ENCODE results near the gene OSBPL3. TPM values are rescaled to one million over a fixed set of nuclear protein-coding genes. Genes with fewer than 3 reads are reported as not detected.

Gene OSBPL3
- total RNA-seq, 8 experiments from 2014 or later, result 1.8 to 139 (median 7.5) TPM

GRCh38 chr7:24975644-24976260 lies 4.2 kb downstream of the OSBPL3 start:
- WGBS, 10 experiments, result 0 to 86% (median 44%) methylated on average over 1 to 3 of the region's 4 CpGs
- peak in 1 of 8 experiments; percentile 3 for ATAC-seq (replicated peaks in 6 of 8)

DNA sequence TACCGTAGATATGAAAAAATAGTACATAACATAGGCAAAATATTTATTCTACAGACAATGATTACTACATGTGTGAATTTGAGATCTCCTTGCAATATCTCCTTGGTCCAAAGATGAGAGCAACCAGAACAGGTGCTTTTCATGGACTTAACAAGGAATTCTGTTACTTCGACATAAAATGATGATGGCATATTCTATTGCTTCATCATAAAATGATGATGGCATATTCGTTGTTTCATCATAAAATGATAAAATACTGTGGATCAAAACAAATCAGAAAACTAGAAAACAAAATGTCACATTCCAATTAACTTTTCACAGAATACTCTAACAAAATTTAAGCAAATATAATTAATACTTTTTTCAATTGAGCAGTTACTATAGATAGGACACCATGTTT lies 4.8 kb downstream of the OSBPL3 start:
- in situ Hi-C loops (cut with MboI; ENCODE audit: low pct_unique_long_range_greater_than_20kb in 2 of 9, low sequenced_read_pairs in 9 of 9, unreplicated experiment in 9 of 9), result loop anchor here in 1 of 9 experiments (25.0 kb wide), 1 partner anchor 112 kb away; no protein-coding TSS in a partner anchor
- H3K4me1 ChIP-seq (replicated peaks in 1 of 2), result peaks cover 5 to 12% of the 10 kb centered on the region in 2 donors
- no peak for ATAC-seq (replicated peaks in 6 of 8)
- H3K4me3 ChIP-seq, result no peak overlapping the region
- 0 to 100% (median 88%) methylated on average over 1 to 3 of the region's 3 CpGs for WGBS, 10 experiments
- H3K27ac ChIP-seq, result no peak overlapping the region

More at GRCh38 chr7:24975644-24976260, 4.2 kb downstream of the OSBPL3 start:
- H3K4me1 ChIP-seq (replicated peaks in 1 of 2), result peaks cover 5 to 12% of the 10 kb centered on the region in 2 donors
- H3K27ac ChIP-seq, result no peak overlapping the region
- H3K4me3 ChIP-seq, result no peak overlapping the region
- in situ Hi-C loops (cut with MboI; ENCODE audit: low pct_unique_long_range_greater_than_20kb in 2 of 9, low sequenced_read_pairs in 9 of 9, unreplicated experiment in 9 of 9), result loop anchor here in 1 of 9 experiments (25.0 kb wide), 1 partner anchor 112 kb away; no protein-coding TSS in a partner anchor

- in situ Hi-C loops (cut with MboI; ENCODE audit: low pct_unique_long_range_greater_than_20kb in 2 of 9, low sequenced_read_pairs in 9 of 9, unreplicated experiment in 9 of 9), result no loop called here
- no peak overlapping the region for H3K4me3 ChIP-seq
- ATAC-seq (replicated peaks in 6 of 8), result no peak
- WGBS, 10 experiments, result 58 to 96% (median 82%) methylated on average over 3 to 14 of the region's 15 CpGs
- no peak overlapping the region for H3K27ac ChIP-seq
- peaks cover 5 to 12% of the 10 kb centered on the region in 2 donors for H3K4me1 ChIP-seq (replicated peaks in 1 of 2)
These were observed 5.7 kb downstream of the OSBPL3 start for GRCh38 chr7:24974026-24974832.

DNA sequence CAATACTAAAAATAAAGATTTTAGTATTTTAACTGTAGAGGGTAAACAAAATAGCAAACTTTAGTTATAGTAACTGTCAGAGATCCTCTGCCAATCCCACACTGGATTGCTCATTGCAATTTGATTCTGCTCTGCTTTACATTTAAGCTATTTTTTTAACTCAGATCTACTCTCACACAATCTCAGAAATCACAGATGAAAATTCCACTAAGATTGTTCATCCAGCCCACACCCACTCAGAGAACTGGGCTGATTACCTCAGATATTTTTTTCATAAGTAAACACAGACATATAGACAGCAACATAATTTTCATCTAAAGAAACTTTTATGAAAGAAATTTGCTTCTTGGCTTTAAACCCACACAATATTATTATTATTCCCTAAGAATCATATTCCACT lies 7.0 kb downstream of the OSBPL3 start:
- in situ Hi-C loops (cut with MboI; ENCODE audit: low pct_unique_long_range_greater_than_20kb in 2 of 9, low sequenced_read_pairs in 9 of 9, unreplicated experiment in 9 of 9), result no loop called here
- no peak for ATAC-seq (replicated peaks in 6 of 8)
- Histone ChIP-seq H3K4me1 (replicated peaks in 1 of 2) (peaks cover 5 to 7% of the 10 kb centered on the region in 2 donors), H3K27ac (no peak overlapping the region), H3K4me3 (no peak overlapping the region)

DNA sequence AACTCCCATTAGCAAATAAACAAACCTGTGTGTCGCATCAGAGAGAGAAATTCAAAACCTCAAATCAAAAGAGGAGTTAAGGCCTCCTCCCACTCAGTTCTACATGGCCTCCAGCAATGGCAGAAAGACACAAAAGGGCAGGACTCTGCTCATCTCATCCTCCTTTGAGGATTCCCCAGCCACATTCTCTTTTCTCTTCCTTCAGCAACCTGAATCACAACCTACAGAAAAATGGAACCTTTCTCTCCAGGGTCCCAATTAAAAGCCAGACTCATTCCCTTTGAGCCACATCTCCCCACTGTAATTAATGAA lies 7.9 kb downstream of the OSBPL3 start:
- 0 to 100% (median 56%) methylated on average over 1 of the region's 1 CpG; no CpG with 5 or more reads in 4 of the 10 experiments for WGBS, 10 experiments
- Histone ChIP-seq H3K4me3 (no peak overlapping the region), H3K27ac (no peak overlapping the region), H3K4me1 (replicated peaks in 1 of 2) (peaks cover 5 to 7% of the 10 kb centered on the region in 2 donors)
- no peak for ATAC-seq (replicated peaks in 6 of 8)
- in situ Hi-C loops (cut with MboI; ENCODE audit: low pct_unique_long_range_greater_than_20kb in 2 of 9, low sequenced_read_pairs in 9 of 9, unreplicated experiment in 9 of 9), result no loop called here

GRCh38 chr7:24971333-24972165 lies 8.4 kb downstream of the OSBPL3 start:
- 34 to 100% (median 90%) methylated on average over 1 to 7 of the region's 9 CpGs; no CpG with 5 or more reads in 1 of the 10 experiments for WGBS, 10 experiments
- Histone ChIP-seq H3K27ac (peak overlapping the region in 1 of 2 donors; percentile 55), H3K4me3 (no peak overlapping the region), H3K4me1 (replicated peaks in 1 of 2) (peaks cover 5 to 7% of the 10 kb centered on the region in 2 donors)
- peak; percentile 48 to 81 (median 66) for ATAC-seq (replicated peaks in 6 of 8)
- in situ Hi-C loops (cut with MboI; ENCODE audit: low pct_unique_long_range_greater_than_20kb in 2 of 9, low sequenced_read_pairs in 9 of 9, unreplicated experiment in 9 of 9), result no loop called here

GRCh38 chr7:24970676-24971075 lies 9.3 kb downstream of the OSBPL3 start:
- Histone ChIP-seq H3K4me3 (no peak overlapping the region), H3K27ac (no peak overlapping the region), H3K4me1 (replicated peaks in 1 of 2) (peaks cover 5 to 6% of the 10 kb centered on the region in 2 donors)
- in situ Hi-C loops (cut with MboI; ENCODE audit: low pct_unique_long_range_greater_than_20kb in 2 of 9, low sequenced_read_pairs in 9 of 9, unreplicated experiment in 9 of 9), result no loop called here
- ATAC-seq (replicated peaks in 6 of 8), result peak in 3 of 8 experiments; percentile 14 to 26 (median 22)
- WGBS, 10 experiments, result 0 to 100% (median 77%) methylated on average over 1 to 4 of the region's 4 CpGs

GRCh38 chr7:24968165-24968564 lies 11.8 kb downstream of the OSBPL3 start:
- 0 to 95% (median 79%) methylated on average over 1 to 9 of the region's 9 CpGs; no CpG with 5 or more reads in 2 of the 10 experiments for WGBS, 10 experiments
- peak in 4 of 8 experiments; percentile 1 to 41 (median 24) for ATAC-seq (replicated peaks in 6 of 8)
- Histone ChIP-seq H3K4me1 (replicated peaks in 1 of 2) (peaks cover 0 to 5% of the 10 kb centered on the region in 2 donors), H3K4me3 (no peak overlapping the region), H3K27ac (no peak overlapping the region)
- in situ Hi-C loops (cut with MboI; ENCODE audit: low pct_unique_long_range_greater_than_20kb in 2 of 9, low sequenced_read_pairs in 9 of 9, unreplicated experiment in 9 of 9), result no loop called here

DNA sequence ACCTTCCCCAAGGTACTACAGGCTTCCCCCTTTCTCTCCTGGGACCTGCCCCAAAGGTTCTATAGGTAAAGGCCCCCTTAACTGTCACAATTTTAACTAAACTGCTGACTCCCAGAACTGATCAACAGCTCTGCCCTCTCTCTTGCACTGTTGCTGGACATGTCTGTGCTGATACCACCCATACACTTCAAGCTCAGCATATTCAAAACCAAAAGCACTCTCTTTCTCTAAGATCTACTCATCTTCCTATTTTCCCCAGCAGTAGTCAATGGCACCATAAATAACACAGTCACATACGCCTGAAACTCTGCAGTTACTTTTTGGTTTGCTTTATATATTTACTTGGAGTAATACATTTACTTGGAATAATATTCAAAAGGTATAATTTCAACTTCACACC lies 12.3 kb downstream of the OSBPL3 start:
- in situ Hi-C loops (cut with MboI; ENCODE audit: low pct_unique_long_range_greater_than_20kb in 2 of 9, low sequenced_read_pairs in 9 of 9, unreplicated experiment in 9 of 9), result no loop called here
- 20 to 100% (median 75%) methylated on average over 1 of the region's 1 CpG; no CpG with 5 or more reads in 2 of the 10 experiments for WGBS, 10 experiments
- Histone ChIP-seq H3K27ac (no peak overlapping the region), H3K4me1 (replicated peaks in 1 of 2) (peaks cover 0 to 5% of the 10 kb centered on the region in 2 donors), H3K4me3 (no peak overlapping the region)
- peak in 2 of 8 experiments; percentile 0 to 2 for ATAC-seq (replicated peaks in 6 of 8)

DNA sequence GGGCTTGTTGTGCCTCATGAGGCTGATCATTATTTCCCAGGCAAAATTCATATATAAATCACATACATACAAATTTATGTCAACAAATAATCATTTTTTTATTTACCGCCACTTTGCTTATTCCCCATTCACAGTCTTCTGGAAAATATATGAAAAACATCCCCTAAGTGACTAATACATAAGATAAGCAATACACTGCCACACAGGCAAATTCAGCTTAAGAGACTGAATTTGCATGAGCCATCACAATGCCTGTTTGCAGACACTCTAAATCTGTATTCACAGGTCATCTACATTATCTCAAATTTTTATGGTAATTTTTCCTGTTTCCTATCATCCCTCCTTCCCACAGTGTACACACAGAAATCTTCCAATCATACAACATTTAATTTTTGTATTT lies 13.2 kb downstream of the OSBPL3 start:
- in situ Hi-C loops (cut with MboI; ENCODE audit: low pct_unique_long_range_greater_than_20kb in 2 of 9, low sequenced_read_pairs in 9 of 9, unreplicated experiment in 9 of 9), result no loop called here
- Histone ChIP-seq H3K4me1 (replicated peaks in 1 of 2) (peaks cover 0 to 5% of the 10 kb centered on the region in 2 donors), H3K27ac (no peak overlapping the region), H3K4me3 (no peak overlapping the region)
- peak in 1 of 8 experiments; percentile 31 for ATAC-seq (replicated peaks in 6 of 8)
- WGBS, 10 experiments, result 33 to 100% (median 72%) methylated on average over 1 of the region's 1 CpG; no CpG with 5 or more reads in 2 of the 10 experiments

- H3K27ac ChIP-seq, result no peak overlapping the region
- peaks cover 0 to under 1% of the 10 kb centered on the region in 2 donors for H3K4me1 ChIP-seq (replicated peaks in 1 of 2)
- 60 to 100% (median 90%) methylated on average over 1 to 6 of the region's 8 CpGs; no CpG with 5 or more reads in 1 of the 10 experiments for WGBS, 10 experiments
- peak in 3 of 8 experiments; percentile 5 to 16 (median 6) for ATAC-seq (replicated peaks in 6 of 8)
- in situ Hi-C loops (cut with MboI; ENCODE audit: low pct_unique_long_range_greater_than_20kb in 2 of 9, low sequenced_read_pairs in 9 of 9, unreplicated experiment in 9 of 9), result no loop called here
- no peak overlapping the region for H3K4me3 ChIP-seq
These were observed 13.9 kb downstream of the OSBPL3 start for GRCh38 chr7:24965831-24966708.

- in situ Hi-C loops (cut with MboI; ENCODE audit: low pct_unique_long_range_greater_than_20kb in 2 of 9, low sequenced_read_pairs in 9 of 9, unreplicated experiment in 9 of 9), result no loop called here
- Histone ChIP-seq H3K4me3 (no peak overlapping the region), H3K27ac (no peak overlapping the region), H3K4me1 (replicated peaks in 1 of 2) (no peaks in the 10 kb centered on the region)
- no peak for ATAC-seq (replicated peaks in 6 of 8)
- WGBS, 10 experiments, result 61 to 100% (median 92%) methylated on average over 1 to 2 of the region's 2 CpGs; no CpG with 5 or more reads in 1 of the 10 experiments
These were observed 15.8 kb downstream of the OSBPL3 start for GRCh38 chr7:24964191-24964590.
